ENCODE results near the gene PPP3R1. TPM values are rescaled to one million over a fixed set of nuclear protein-coding genes. Genes with fewer than 3 reads are reported as not detected.
A peak's percentile ranks its signal among the peaks of the same experiment; 100 is the strongest.

The PPP3R1 gene
- total RNA-seq, 4 donors from 2014 or later, result 23.8 to 31.6 (median 29.9) TPM

DNA sequence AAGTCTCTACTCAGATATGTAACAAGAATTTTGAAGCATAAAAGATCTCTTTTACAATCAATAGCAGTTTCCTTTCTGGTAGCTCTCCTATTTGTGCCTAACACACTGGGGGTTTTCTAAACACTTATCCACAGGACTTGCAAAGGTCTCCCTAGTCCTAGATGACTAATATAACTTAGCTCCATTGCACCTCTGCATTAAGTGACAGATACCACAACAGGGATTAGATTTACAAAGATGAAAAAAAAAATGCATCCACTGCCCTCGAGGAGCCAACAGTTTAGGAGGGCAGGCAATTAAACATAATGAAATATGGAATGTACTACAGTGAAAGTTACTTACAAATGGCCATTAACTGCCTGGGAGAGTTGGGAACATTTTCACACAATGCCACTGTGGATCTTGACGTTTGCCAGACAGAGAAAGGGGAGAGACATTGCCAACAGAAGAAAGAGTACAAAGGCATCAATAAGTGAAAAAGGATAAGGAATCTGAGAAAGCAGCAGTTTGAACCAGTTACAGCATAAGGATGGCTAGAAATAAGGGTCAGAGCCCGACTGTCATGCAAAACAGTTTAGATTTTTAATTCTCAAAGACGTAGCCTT is 14.3 kb downstream of the PPP3R1 start:
- Histone ChIP-seq H3K27ac (peak overlapping the region in 2 of 4 donors; percentile 16 to 52), H3K4me1 (peaks cover 27 to 90% (median 29%) of the 10 kb centered on the region in 3 donors), H3K27me3 (no peaks in the 10 kb centered on the region), H3K4me3 (no peak overlapping the region), H3K36me3 (no peaks in the 10 kb centered on the region), H3K9me3 (no peaks in the 10 kb centered on the region)
- TF ChIP-seq EP300 (IDR thresholded peaks at IDR 0.05) (no peak), POLR2A (IDR thresholded peaks at IDR 0.05) (no peak), POLR2AphosphoS5 (IDR thresholded peaks at IDR 0.05) (no peak)
- TF ChIP-seq, protein P1, sequence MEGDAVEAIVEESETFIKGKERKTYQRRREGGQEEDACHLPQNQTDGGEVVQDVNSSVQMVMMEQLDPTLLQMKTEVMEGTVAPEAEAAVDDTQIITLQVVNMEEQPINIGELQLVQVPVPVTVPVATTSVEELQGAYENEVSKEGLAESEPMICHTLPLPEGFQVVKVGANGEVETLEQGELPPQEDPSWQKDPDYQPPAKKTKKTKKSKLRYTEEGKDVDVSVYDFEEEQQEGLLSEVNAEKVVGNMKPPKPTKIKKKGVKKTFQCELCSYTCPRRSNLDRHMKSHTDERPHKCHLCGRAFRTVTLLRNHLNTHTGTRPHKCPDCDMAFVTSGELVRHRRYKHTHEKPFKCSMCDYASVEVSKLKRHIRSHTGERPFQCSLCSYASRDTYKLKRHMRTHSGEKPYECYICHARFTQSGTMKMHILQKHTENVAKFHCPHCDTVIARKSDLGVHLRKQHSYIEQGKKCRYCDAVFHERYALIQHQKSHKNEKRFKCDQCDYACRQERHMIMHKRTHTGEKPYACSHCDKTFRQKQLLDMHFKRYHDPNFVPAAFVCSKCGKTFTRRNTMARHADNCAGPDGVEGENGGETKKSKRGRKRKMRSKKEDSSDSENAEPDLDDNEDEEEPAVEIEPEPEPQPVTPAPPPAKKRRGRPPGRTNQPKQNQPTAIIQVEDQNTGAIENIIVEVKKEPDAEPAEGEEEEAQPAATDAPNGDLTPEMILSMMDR (IDR thresholded peaks at IDR 0.05), result no peak
- 25 to 26% methylated on average over 4 of the region's 4 CpGs for WGBS, 2 donors (ENCODE audit: low coverage in 1 of 2)
- ATAC-seq, result no peak

DNA sequence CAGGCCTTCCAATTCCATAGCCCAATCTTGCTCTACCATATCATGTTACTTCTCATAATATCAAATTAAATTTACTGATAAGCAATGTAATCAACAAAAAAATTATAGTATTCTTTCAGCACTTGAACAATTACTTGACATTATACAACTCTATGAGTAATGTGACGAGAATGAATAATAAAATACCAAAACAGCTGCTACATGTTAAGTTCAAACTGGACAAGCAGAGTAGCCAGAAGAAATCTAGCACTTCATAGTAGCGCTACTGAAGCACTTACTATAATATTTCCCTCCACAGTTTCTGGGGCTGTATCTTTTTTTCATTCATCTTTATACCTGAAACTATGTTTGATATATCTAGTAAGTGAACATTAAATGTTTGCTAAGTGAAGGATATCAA is 14.9 kb downstream of the PPP3R1 start:
- H3K27ac ChIP-seq, result peak overlapping the region in 2 of 4 donors; percentile 33 to 52
- ATAC-seq, result no peak
- TF ChIP-seq, protein P1 (IDR thresholded peaks at IDR 0.05), result no peak
- TF ChIP-seq POLR2A (IDR thresholded peaks at IDR 0.05) (no peak), EP300 (IDR thresholded peaks at IDR 0.05) (no peak), POLR2AphosphoS5 (IDR thresholded peaks at IDR 0.05) (peak; percentile 22)

DNA sequence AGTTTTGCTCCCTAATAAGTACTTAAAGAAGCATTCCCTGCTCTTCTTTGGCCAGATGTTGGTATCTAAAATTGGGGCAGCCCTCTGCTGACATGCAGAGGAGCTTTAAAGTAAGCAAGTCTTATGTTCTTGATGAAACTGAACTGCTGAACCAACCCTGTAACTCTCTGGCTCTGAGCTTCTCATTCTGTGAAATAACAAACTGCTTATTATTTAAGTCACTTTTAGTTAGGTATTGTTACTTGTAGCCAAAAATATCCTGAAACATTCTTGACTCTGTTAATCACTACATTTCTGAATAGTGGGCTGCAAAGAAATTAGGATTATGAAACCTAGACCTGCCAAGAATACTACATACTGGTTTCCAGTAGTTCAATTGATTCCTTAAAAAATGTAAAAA is 15.5 kb downstream of the PPP3R1 start:
- peaks cover 27 to 87% (median 29%) of the 10 kb centered on the region in 3 donors for H3K4me1 ChIP-seq
- TF ChIP-seq, protein P1 (IDR thresholded peaks at IDR 0.05), result no peak
- no peak for ATAC-seq
- H3K4me3 ChIP-seq, result no peak overlapping the region
- no peaks in the 10 kb centered on the region for H3K27me3 ChIP-seq
- no peaks in the 10 kb centered on the region for H3K36me3 ChIP-seq
- H3K9me3 ChIP-seq, result no peaks in the 10 kb centered on the region
- peak overlapping the region in 3 of 4 donors; percentile 27 to 52 (median 33) for H3K27ac ChIP-seq

More for the DNA sequence above, 14.9 kb downstream of the PPP3R1 start:
- Histone ChIP-seq H3K4me1 (peaks cover 27 to 90% (median 29%) of the 10 kb centered on the region in 3 donors), H3K4me3 (no peak overlapping the region), H3K36me3 (no peaks in the 10 kb centered on the region), H3K9me3 (no peaks in the 10 kb centered on the region), H3K27me3 (no peaks in the 10 kb centered on the region)
- 26 to 41% methylated on average over 2 of the region's 2 CpGs for WGBS, 2 donors (ENCODE audit: low coverage in 1 of 2)

DNA sequence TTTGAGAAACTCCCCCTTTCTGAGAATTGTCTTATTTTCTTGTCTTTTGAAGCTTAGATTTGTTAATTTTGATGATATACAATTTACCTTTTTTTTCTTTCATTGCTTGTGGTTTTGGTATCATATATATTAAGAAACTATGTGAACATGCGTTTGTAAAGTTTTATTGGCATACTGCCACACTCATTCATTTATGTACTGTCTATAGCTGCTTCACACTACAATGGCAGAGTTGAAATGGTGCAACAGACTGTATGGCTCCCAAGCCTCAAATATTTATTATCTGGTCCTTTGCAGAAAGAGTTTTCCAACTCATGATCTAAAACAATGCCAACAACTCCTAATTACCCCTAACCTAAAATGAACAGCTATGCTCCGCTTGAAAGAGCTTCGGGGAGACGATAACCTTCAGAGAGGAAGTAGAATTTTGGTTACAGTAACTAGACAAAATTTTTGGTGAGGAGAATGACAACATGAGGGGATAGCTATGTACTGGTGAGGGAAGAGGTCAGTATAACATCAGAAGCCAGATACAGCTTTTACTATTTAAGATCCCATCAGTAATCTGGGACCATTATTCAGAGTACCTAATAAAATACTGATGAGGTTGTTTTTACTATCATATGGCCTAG is 16.1 kb downstream of the PPP3R1 start:
- Histone ChIP-seq H3K4me3 (no peak overlapping the region), H3K4me1 (peaks cover 27 to 87% (median 29%) of the 10 kb centered on the region in 3 donors), H3K27me3 (no peaks in the 10 kb centered on the region), H3K9me3 (no peaks in the 10 kb centered on the region), H3K27ac (peak overlapping the region in 3 of 4 donors; percentile 27 to 52 (median 33)), H3K36me3 (no peaks in the 10 kb centered on the region)
- WGBS, 2 donors (ENCODE audit: low coverage in 1 of 2), result 42 to 83% methylated on average over 4 of the region's 4 CpGs
- ATAC-seq, result no peak
- TF ChIP-seq EP300 (IDR thresholded peaks at IDR 0.05) (no peak), POLR2AphosphoS5 (IDR thresholded peaks at IDR 0.05) (no peak)

DNA sequence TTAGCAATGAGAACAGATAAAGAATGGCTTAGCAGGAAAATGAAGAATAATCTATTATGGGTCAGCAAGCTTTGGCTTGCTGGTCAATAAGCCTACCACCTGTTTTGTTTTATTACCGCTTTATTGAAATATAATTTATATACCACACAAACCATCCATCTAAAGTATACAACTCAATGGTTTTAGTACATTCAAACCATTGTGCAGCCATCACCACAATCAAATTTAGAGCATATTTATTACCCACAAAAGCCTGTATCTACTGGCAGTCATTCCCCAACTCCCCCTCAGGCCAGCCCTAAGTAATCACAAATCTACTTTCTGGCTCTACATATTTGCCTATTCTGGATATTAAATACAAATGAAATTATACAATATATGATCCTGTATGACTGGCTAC is 17.2 kb downstream of the PPP3R1 start:
- peaks cover 23 to 87% (median 27%) of the 10 kb centered on the region in 3 donors for H3K4me1 ChIP-seq
- no peaks in the 10 kb centered on the region for H3K9me3 ChIP-seq
- H3K27ac ChIP-seq, result no peak overlapping the region
- TF ChIP-seq POLR2A (IDR thresholded peaks at IDR 0.05) (no peak), EP300 (IDR thresholded peaks at IDR 0.05) (no peak), POLR2AphosphoS5 (IDR thresholded peaks at IDR 0.05) (no peak)
- TF ChIP-seq, protein P1 (IDR thresholded peaks at IDR 0.05), result no peak
- no peak overlapping the region for H3K4me3 ChIP-seq
- no peaks in the 10 kb centered on the region for H3K36me3 ChIP-seq
- no peaks in the 10 kb centered on the region for H3K27me3 ChIP-seq
- WGBS, 2 donors (ENCODE audit: low coverage in 1 of 2), result 94 to 100% methylated on average over 1 of the region's 1 CpG
- ATAC-seq, result no peak
